Natural killer cell (primary cell): ENCODE measurements around the gene MAPK8IP3. TPM values are rescaled to one million over a fixed set of nuclear protein-coding genes. Genes with fewer than 3 reads are reported as not detected.

ENCODE experiments used
- ATAC-seq, 3 donors: fragments of 150-1000 bp in 2 of 3; fragments of 200-7000 bp in 1 of 3; cut with Tn5 transposase; 1 replicate in 1 of 3; 2 replicates in 2 of 3; pipeline ENCODE4 v1.10.0; 2021; ENCODE audit warnings: mild to moderate bottlenecking in 2 of 3, moderate library complexity in 2 of 3
- DNase-seq, 2 donors: peaks; one replicate each; pipeline versions ENCODE4 v3.0.0 to v3.0.0-alpha.2; 2013 to 2021; ENCODE audit warnings: mixed read lengths in 1 of 2
- H3K27ac ChIP-seq: one replicate; pipeline ENCODE4 v1.5.1; 2013; ENCODE audit warnings: mild to moderate bottlenecking, low read length
- H3K27me3 ChIP-seq: one replicate; pipeline ENCODE4 v1.6.1; 2013; ENCODE audit warnings: low read length; ENCODE audit not compliant: control insufficient read depth, insufficient read depth
- H3K36me3 ChIP-seq: one replicate; pipeline ENCODE4 v1.6.1; 2013; ENCODE audit warnings: low read length; ENCODE audit not compliant: control insufficient read depth, insufficient read depth
- H3K4me1 ChIP-seq: one replicate; pipeline ENCODE4 v1.6.1; 2013; ENCODE audit warnings: low read length; ENCODE audit not compliant: control insufficient read depth, insufficient read depth
- H3K4me3 ChIP-seq: one replicate; pipeline ENCODE4 v1.5.1; 2013; ENCODE audit warnings: low read length
- H3K9me3 ChIP-seq: one replicate; pipeline ENCODE4 v1.6.1; 2013; ENCODE audit warnings: low read length; ENCODE audit not compliant: control insufficient read depth, insufficient read depth
- H3K27ac Mint-ChIP-seq, 2 donors: one replicate each; pipeline ENCODE4 v1.8.0; 2022; ENCODE audit warnings: mild to moderate bottlenecking in 2 of 2, mixed read lengths in 2 of 2, moderate library complexity in 1 of 2
- H3K27me3 Mint-ChIP-seq, 2 donors: one replicate each; pipeline ENCODE4 v1.8.0; 2022; ENCODE audit warnings: low read depth in 2 of 2, mixed read lengths in 2 of 2
- H3K36me3 Mint-ChIP-seq: one replicate; pipeline ENCODE4 v1.8.0; 2022; ENCODE audit warnings: mixed read lengths
- H3K4me1 Mint-ChIP-seq, 2 donors: one replicate each; pipeline ENCODE4 v1.8.0; 2022; ENCODE audit warnings: mixed read lengths in 2 of 2
- H3K4me3 Mint-ChIP-seq: one replicate; pipeline ENCODE4 v1.8.0; 2022; ENCODE audit warnings: mild to moderate bottlenecking, moderate library complexity, mixed read lengths
- H3K9me3 Mint-ChIP-seq, 2 donors: one replicate each; pipeline ENCODE4 v1.8.0; 2022; ENCODE audit warnings: mixed read lengths in 2 of 2
- CTCF ChIP-seq: fragments of 200-600 bp; IDR thresholded peaks from one replicate; pipeline ENCODE4 v1.8.0; 2022; ENCODE audit warnings: antibody characterized with exemption
- WGBS: methylation state at CpG from one replicate; pipeline ENCODE4 v1.1.7; 2013; ENCODE audit warnings: missing lambda C conversion rate; ENCODE audit not compliant: insufficient coverage; 5-methylcytosine and 5-hydroxymethylcytosine counted together
- intact Hi-C: fragments of 100-400 bp; cut with micrococcal nuclease; formaldehyde crosslinking; loops from one replicate; pipeline ENCODE4 v1.14.2; 2022
- total RNA-seq, 4 donors: library from RNA; stranded (reverse); fragments of 120-200 nt in 1 of 4; gene quantifications; one replicate each; pipeline versions ENCODE4 v1.2.3 to v1.2.4, GENCODE V29; 2013 to 2022

Gene MAPK8IP3
- total RNA-seq, 3 donors from 2014 or later (not counting 1 experiment from before 2014, with no cell fraction given) = 272 to 291 (median 285) TPM

DNA sequence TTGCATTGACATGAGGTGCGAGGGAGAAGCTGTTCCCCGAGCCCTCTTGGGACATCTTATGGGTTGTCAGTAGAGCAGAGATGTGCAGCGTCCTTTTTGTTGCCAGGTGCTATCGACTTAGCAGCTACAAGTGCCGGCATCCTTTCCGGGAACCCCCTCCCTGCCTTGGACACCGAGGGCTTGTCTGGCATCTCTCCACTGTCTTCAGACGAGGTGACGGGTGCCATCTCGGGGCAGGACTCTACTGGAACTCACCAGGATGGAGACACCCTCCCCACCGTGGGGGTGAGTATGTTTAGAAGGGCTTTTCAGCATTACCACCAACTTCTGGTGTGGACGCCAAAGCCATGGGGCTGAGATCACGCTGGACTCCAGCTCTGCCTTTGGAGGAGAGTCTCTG is 39.7 kb upstream of the MAPK8IP3 start:
- no peaks in the 10 kb centered on the region for H3K27me3 ChIP-seq
- H3K4me1 ChIP-seq = no peaks in the 10 kb centered on the region
- no peak for TF ChIP-seq CTCF
- Mint-ChIP-seq H3K27ac (no peak overlapping the region), H3K36me3 (no peaks in the 10 kb centered on the region), H3K4me1 (no peaks in the 10 kb centered on the region), H3K4me3 (no peak overlapping the region), H3K27me3 (no peaks in the 10 kb centered on the region), H3K9me3 (no peaks in the 10 kb centered on the region)
- H3K36me3 ChIP-seq = peaks cover 86% of the 10 kb centered on the region
- no peak overlapping the region for H3K27ac ChIP-seq
- intact Hi-C loops = no loop called here
- DNase-seq = no peak
- WGBS = 97% methylated on average over 13 of the region's 13 CpGs
- H3K4me3 ChIP-seq = no peak overlapping the region
- ATAC-seq = no peak
- no peaks in the 10 kb centered on the region for H3K9me3 ChIP-seq

GRCh38 chr16:1667271-1667670 is 38.7 kb upstream of the MAPK8IP3 start:
- no peaks in the 10 kb centered on the region for H3K36me3 Mint-ChIP-seq
- no peak overlapping the region for H3K4me3 Mint-ChIP-seq
- ATAC-seq (no peak), DNase-seq (no peak)
- WGBS = 93% methylated on average over 7 of the region's 8 CpGs
- H3K4me1 Mint-ChIP-seq = no peaks in the 10 kb centered on the region
- Histone ChIP-seq H3K4me1 (no peaks in the 10 kb centered on the region), H3K36me3 (peaks cover 87% of the 10 kb centered on the region), H3K27me3 (no peaks in the 10 kb centered on the region), H3K9me3 (no peaks in the 10 kb centered on the region), H3K4me3 (no peak overlapping the region), H3K27ac (no peak overlapping the region)
- no peaks in the 10 kb centered on the region for H3K9me3 Mint-ChIP-seq
- no peak for TF ChIP-seq CTCF
- no peak overlapping the region for H3K27ac Mint-ChIP-seq
- intact Hi-C loops = no loop called here
- H3K27me3 Mint-ChIP-seq = no peaks in the 10 kb centered on the region

- TF ChIP-seq CTCF = no peak
- peaks cover 86% of the 10 kb centered on the region for H3K36me3 ChIP-seq
- Mint-ChIP-seq H3K27ac (no peak overlapping the region), H3K4me1 (no peaks in the 10 kb centered on the region), H3K4me3 (no peak overlapping the region), H3K9me3 (no peaks in the 10 kb centered on the region), H3K27me3 (no peaks in the 10 kb centered on the region), H3K36me3 (peaks cover 3% of the 10 kb centered on the region)
- no peaks in the 10 kb centered on the region for H3K27me3 ChIP-seq
- intact Hi-C loops = no loop called here
- WGBS = 96% methylated on average over 14 of the region's 14 CpGs
- H3K9me3 ChIP-seq = no peaks in the 10 kb centered on the region
- DNase-seq (no peak), ATAC-seq (no peak)
- H3K27ac ChIP-seq = no peak overlapping the region
- no peak overlapping the region for H3K4me3 ChIP-seq
- no peaks in the 10 kb centered on the region for H3K4me1 ChIP-seq
These were observed 38.1 kb upstream of the MAPK8IP3 start for GRCh38 chr16:1667916-1668315.

DNA sequence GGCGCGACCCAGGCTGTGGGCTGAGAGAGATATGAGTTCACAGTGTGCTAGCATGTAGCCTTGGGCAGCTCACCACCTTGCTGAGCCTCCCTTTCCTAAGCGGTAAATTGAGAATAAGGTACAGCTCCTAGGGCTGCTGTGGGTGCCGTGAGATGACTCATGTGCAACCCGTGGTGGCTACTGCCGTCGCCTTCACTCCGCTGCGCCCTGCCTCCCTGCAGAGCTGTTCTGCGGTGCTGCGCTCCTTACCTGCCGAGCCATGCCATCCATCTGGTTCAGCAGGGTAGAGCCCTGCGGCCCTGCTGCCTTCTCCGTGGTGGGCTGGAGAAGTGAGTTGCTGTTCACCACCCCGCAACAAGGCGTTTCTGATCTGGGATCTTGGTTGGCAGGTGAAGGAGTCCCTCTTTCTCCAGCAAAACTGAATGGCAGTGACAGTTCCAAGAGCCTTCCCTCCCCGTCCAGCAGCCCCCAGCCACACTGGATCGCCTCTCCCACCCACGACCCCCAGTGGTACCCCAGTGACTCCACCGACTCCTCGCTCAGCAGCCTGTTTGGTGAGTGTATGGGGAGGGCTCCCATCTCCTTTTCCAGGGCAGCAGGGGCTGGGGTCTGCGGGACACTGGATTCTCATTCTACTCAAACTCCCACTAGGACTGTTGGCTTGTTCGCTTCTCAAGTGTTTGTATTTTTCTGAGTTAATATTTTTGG is 37.2 kb upstream of the MAPK8IP3 start:
- Histone ChIP-seq H3K4me1 (no peaks in the 10 kb centered on the region), H3K27ac (no peak overlapping the region), H3K4me3 (no peak overlapping the region), H3K27me3 (no peaks in the 10 kb centered on the region), H3K9me3 (no peaks in the 10 kb centered on the region), H3K36me3 (peaks cover 81% of the 10 kb centered on the region)
- Mint-ChIP-seq H3K4me3 (no peak overlapping the region), H3K27me3 (no peaks in the 10 kb centered on the region), H3K4me1 (no peaks in the 10 kb centered on the region), H3K9me3 (no peaks in the 10 kb centered on the region), H3K36me3 (peaks cover 11% of the 10 kb centered on the region), H3K27ac (no peak overlapping the region)
- intact Hi-C loops = no loop called here
- DNase-seq (no peak), ATAC-seq (no peak)
- no peak for TF ChIP-seq CTCF
- WGBS = 93% methylated on average over 18 of the region's 23 CpGs
